ENCODE measurements around the gene CBFB.

Gene CBFB

GRCh38 chr16:67029254-67030096, 526 bp downstream of the CBFB start:
- peak overlapping the region; percentile 71 for H3K4me3 ChIP-seq (replicated peaks; ENCODE audit: insufficient read depth, low read length)
- peak; percentile 50 to 58 for DNase-seq (ENCODE audit: low read depth in 1 of 2, low spot score in 1 of 2)
- H3K27me3 ChIP-seq (ENCODE audit: insufficient read depth, poor library complexity, severe bottlenecking) = no peaks in the 10 kb centered on the region
- peak overlapping the region; percentile 79 for H3K27ac ChIP-seq (replicated peaks)
- peak; percentile 57 for TF ChIP-seq GABPA (IDR thresholded peaks at IDR 0.05; ENCODE audit: low read depth)
- TF ChIP-seq, protein P1, sequence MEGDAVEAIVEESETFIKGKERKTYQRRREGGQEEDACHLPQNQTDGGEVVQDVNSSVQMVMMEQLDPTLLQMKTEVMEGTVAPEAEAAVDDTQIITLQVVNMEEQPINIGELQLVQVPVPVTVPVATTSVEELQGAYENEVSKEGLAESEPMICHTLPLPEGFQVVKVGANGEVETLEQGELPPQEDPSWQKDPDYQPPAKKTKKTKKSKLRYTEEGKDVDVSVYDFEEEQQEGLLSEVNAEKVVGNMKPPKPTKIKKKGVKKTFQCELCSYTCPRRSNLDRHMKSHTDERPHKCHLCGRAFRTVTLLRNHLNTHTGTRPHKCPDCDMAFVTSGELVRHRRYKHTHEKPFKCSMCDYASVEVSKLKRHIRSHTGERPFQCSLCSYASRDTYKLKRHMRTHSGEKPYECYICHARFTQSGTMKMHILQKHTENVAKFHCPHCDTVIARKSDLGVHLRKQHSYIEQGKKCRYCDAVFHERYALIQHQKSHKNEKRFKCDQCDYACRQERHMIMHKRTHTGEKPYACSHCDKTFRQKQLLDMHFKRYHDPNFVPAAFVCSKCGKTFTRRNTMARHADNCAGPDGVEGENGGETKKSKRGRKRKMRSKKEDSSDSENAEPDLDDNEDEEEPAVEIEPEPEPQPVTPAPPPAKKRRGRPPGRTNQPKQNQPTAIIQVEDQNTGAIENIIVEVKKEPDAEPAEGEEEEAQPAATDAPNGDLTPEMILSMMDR (IDR thresholded peaks at IDR 0.05; ENCODE audit: insufficient read depth, low read length) = no peak
- TF ChIP-seq SPI1 (IDR thresholded peaks at IDR 0.05; ENCODE audit: borderline replicate concordance, low read depth) = peak; percentile 20; the same call in 1 of the 2 replicates

DNA sequence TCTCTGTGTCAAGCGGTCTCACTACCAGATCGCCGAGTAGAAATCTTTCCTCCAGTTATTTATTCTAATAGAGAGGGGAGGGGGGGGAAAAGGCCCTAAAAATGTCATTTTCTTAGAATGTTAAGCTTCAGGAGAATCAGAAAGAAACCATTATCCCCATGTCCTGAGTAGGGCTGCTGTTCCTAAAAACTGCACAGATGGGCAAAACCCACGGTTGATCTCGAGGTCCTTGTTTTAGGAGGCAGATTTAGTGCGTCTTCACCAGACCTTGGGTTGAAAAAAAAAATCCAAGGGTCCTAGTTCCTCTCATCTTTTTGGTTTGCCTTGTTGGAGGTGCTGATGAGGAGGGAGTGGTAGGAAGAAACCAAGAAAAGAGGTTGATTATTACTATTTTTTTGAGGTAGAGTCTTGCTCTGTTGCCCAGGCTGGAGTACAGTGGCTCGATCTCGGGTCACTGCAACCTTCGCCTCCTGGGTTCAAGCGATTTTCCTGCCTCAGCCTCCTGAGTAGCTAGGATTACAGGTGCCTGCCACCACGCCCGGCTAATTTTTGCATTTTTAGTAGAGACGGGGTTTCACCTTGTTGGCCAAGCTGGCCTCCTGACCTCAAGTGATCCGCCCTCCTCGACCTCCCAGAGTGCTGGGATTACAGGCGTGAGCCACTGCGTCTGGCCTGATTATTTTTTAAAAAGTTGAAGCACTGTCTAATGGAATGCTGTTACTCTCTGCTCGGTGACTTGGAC, 1.4 kb downstream of the CBFB start:
- TF ChIP-seq POLR2AphosphoS5 (IDR thresholded peaks at IDR 0.05; ENCODE audit: low read depth) (no peak), SPI1 (IDR thresholded peaks at IDR 0.05; ENCODE audit: borderline replicate concordance, low read depth) (no peak), REST (IDR thresholded peaks at IDR 0.05; ENCODE audit: insufficient replicate concordance, low read depth) (no peak), GABPA (IDR thresholded peaks at IDR 0.05; ENCODE audit: low read depth) (no peak)
- TF ChIP-seq, protein P1 (IDR thresholded peaks at IDR 0.05; ENCODE audit: insufficient read depth, low read length) = no peak
- Histone ChIP-seq H3K27me3 (ENCODE audit: insufficient read depth, poor library complexity, severe bottlenecking) (no peaks in the 10 kb centered on the region), H3K4me3 (replicated peaks; ENCODE audit: insufficient read depth, low read length) (peak overlapping the region; percentile 71), H3K27ac (replicated peaks) (peak overlapping the region; percentile 79)
- no peak for DNase-seq (ENCODE audit: low read depth in 1 of 2, low spot score in 1 of 2)

DNA sequence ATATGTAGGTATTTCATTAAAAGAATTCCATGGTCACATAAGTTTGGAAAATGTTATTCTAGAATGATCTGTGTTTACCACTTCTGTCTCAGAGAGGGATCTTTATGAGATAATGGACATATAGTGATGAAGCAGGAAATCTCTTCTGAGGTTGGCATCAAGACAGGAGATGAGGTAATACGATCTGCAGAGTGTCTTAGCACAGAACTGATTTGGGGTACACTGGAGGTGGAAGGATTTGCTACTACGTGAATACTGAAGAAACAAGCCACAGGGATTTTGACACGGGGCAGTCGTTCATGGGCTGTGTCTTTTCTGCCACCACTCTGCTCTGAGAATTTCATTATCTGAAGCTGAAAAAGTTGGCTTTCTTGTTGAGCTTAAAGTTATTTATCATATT, 5.5 kb downstream of the CBFB start:
- no peak for DNase-seq (ENCODE audit: low read depth in 1 of 2, low spot score in 1 of 2)
- Histone ChIP-seq H3K27me3 (ENCODE audit: insufficient read depth, poor library complexity, severe bottlenecking) (no peaks in the 10 kb centered on the region), H3K27ac (replicated peaks) (no peak overlapping the region), H3K4me3 (replicated peaks; ENCODE audit: insufficient read depth, low read length) (no peak overlapping the region)
- TF ChIP-seq SPI1 (IDR thresholded peaks at IDR 0.05; ENCODE audit: borderline replicate concordance, low read depth) = no peak
- TF ChIP-seq REST (IDR thresholded peaks at IDR 0.05; ENCODE audit: insufficient replicate concordance, low read depth) = no peak

GRCh38 chr16:67035364-67035763, 6.4 kb downstream of the CBFB start:
- H3K27ac ChIP-seq (replicated peaks) = no peak overlapping the region
- H3K27me3 ChIP-seq (ENCODE audit: insufficient read depth, poor library complexity, severe bottlenecking) = no peaks in the 10 kb centered on the region
- no peak for TF ChIP-seq REST (IDR thresholded peaks at IDR 0.05; ENCODE audit: insufficient replicate concordance, low read depth)
- no peak for TF ChIP-seq SPI1 (IDR thresholded peaks at IDR 0.05; ENCODE audit: borderline replicate concordance, low read depth)
- TF ChIP-seq GABPA (IDR thresholded peaks at IDR 0.05; ENCODE audit: low read depth) = no peak
- TF ChIP-seq POLR2AphosphoS5 (IDR thresholded peaks at IDR 0.05; ENCODE audit: low read depth) = no peak
- TF ChIP-seq, protein P1 (IDR thresholded peaks at IDR 0.05; ENCODE audit: insufficient read depth, low read length) = no peak
- no peak overlapping the region for H3K4me3 ChIP-seq (replicated peaks; ENCODE audit: insufficient read depth, low read length)
- DNase-seq (ENCODE audit: low read depth in 1 of 2, low spot score in 1 of 2) = no peak

All from HL-60 (cell line).